Hepatocyte (in vitro differentiated cells): Measurements from ENCODE around the gene NTNG2. TPM values are rescaled to one million over a fixed set of nuclear protein-coding genes. Genes with fewer than 3 reads are reported as not detected.

Experiments used
- DNase-seq: peaks from one replicate; pipeline ENCODE4 v3.0.0-alpha.2; 2016; ENCODE audit warnings: low spot score
- H2AFZ ChIP-seq: fragments of 200-600 bp; sonication (generic); 2 replicates; pipeline ENCODE4 v1.6.0; 2016; ENCODE audit warnings: antibody characterized with exemption, mild to moderate bottlenecking
- H3K27ac ChIP-seq: fragments of 200-600 bp; sonication (generic); 2 replicates; pipeline ENCODE4 v1.5.1; 2016; ENCODE audit warnings: mild to moderate bottlenecking
- H3K27me3 ChIP-seq: fragments of 200-600 bp; sonication (generic); 2 replicates; pipeline ENCODE4 v1.6.1; 2016
- H3K36me3 ChIP-seq: fragments of 200-600 bp; sonication (generic); replicated peaks from 2 replicates; pipeline ENCODE4 v1.5.1; 2016; ENCODE audit warnings: low read depth; ENCODE audit not compliant: insufficient read depth
- H3K4me1 ChIP-seq: fragments of 200-600 bp; sonication (generic); 2 replicates; pipeline ENCODE4 v1.5.1; 2016; ENCODE audit warnings: mild to moderate bottlenecking, moderate library complexity; ENCODE audit not compliant: insufficient read depth
- H3K4me2 ChIP-seq: fragments of 200-600 bp; sonication (generic); 2 replicates; pipeline ENCODE4 v1.6.0; 2016
- H3K4me3 ChIP-seq: fragments of 200-600 bp; sonication (generic); 2 replicates; pipeline ENCODE4 v1.5.1; 2016; ENCODE audit warnings: mild to moderate bottlenecking
- H3K79me2 ChIP-seq: fragments of 200-600 bp; sonication (generic); 2 replicates; pipeline ENCODE4 v1.6.0; 2017; ENCODE audit warnings: mild to moderate bottlenecking
- H3K9me2 ChIP-seq: fragments of 200-600 bp; sonication (generic); replicated peaks from 2 replicates; pipeline ENCODE4 v1.6.0; 2017; ENCODE audit warnings: mild to moderate bottlenecking; ENCODE audit not compliant: insufficient read depth
- H3K9me3 ChIP-seq: fragments of 200-600 bp; sonication (generic); 2 replicates; pipeline ENCODE4 v1.5.1; 2016; ENCODE audit warnings: low read depth, mild to moderate bottlenecking
- H4K20me1 ChIP-seq: fragments of 200-600 bp; sonication (generic); 2 replicates; pipeline ENCODE4 v1.6.0; 2016; ENCODE audit warnings: mild to moderate bottlenecking; ENCODE audit not compliant: insufficient read depth, poor library complexity, severe bottlenecking
- EZH2 ChIP-seq: fragments of 200-600 bp; sonication (generic); IDR thresholded peaks from 2 replicates; pipeline ENCODE4 v1.6.1; 2016; ENCODE audit warnings: antibody characterized with exemption, mild to moderate bottlenecking, borderline replicate concordance
- EZH2phosphoT487 ChIP-seq: fragments of 200-600 bp; sonication (generic); IDR thresholded peaks from one replicate; pipeline ENCODE4 v1.6.1; 2018; ENCODE audit warnings: antibody characterized with exemption, mild to moderate bottlenecking, low read depth, moderate library complexity; ENCODE audit not compliant: unreplicated experiment, severe bottlenecking
- WGBS: methylation state at CpG from one replicate; pipeline ENCODE4 v1.1.6; 2016; ENCODE audit warnings: low lambda C conversion rate; ENCODE audit errors: missing lambda C conversion rate; 5-methylcytosine and 5-hydroxymethylcytosine counted together
- polyA plus RNA-seq: library from polyadenylated mRNA; unstranded; fragments of >200 nt; fragmentation: Nextera tagmentation; extraction: Ambion mirVana; gene quantifications from 2 replicates; pipeline ENCODE4 v1.2.1, GENCODE V29; 2016
- total RNA-seq: library from RNA; depleted of rRNA; stranded (reverse); fragments of >200 nt; gene quantifications from 2 replicates; pipeline ENCODE4 v1.2.3, GENCODE V29; 2014
- TF ChIP-seq, protein P1 (sequence below): fragments of 200-600 bp; sonication (generic); IDR thresholded peaks from 2 replicates; pipeline ENCODE4 v1.5.1; 2016; ENCODE audit warnings: antibody characterized with exemption, mild to moderate bottlenecking; ENCODE audit not compliant: poor library complexity

The NTNG2 gene
- total and polyA plus RNA-seq, 2 experiments from 2014 or later, result 0.48 to 1.8 TPM

DNA sequence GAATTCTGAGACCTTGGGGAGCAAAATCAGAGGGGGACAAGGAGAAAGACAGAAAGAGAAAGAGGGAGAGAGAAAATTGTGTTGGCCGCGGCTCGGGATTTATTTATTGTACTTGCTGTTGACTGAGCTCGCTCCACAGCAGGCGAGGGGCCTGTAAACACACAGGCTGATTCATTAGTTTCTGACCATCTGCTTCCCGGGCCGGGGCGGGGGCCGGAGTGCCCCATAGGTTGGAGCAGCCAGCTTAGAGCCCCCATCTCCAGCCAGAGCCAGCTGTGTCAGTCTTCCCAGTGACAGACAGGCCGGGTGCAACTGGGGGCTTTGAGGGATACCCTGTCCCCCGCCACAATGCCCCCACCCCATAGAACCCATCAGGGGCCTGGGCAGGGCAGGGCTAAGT is 30.9 kb downstream of the NTNG2 start:
- Histone ChIP-seq H3K4me3 (no peak overlapping the region), H3K27ac (no peak overlapping the region), H3K4me2 (no peak overlapping the region), H3K9me3 (no peaks in the 10 kb centered on the region), H3K27me3 (peaks cover 3% of the 10 kb centered on the region), H3K36me3 (no peaks in the 10 kb centered on the region), H3K9me2 (no peaks in the 10 kb centered on the region), H3K4me1 (no peaks in the 10 kb centered on the region), H4K20me1 (no peaks in the 10 kb centered on the region), H3K79me2 (no peaks in the 10 kb centered on the region), H2AFZ (no peak overlapping the region)
- TF ChIP-seq, protein P1, sequence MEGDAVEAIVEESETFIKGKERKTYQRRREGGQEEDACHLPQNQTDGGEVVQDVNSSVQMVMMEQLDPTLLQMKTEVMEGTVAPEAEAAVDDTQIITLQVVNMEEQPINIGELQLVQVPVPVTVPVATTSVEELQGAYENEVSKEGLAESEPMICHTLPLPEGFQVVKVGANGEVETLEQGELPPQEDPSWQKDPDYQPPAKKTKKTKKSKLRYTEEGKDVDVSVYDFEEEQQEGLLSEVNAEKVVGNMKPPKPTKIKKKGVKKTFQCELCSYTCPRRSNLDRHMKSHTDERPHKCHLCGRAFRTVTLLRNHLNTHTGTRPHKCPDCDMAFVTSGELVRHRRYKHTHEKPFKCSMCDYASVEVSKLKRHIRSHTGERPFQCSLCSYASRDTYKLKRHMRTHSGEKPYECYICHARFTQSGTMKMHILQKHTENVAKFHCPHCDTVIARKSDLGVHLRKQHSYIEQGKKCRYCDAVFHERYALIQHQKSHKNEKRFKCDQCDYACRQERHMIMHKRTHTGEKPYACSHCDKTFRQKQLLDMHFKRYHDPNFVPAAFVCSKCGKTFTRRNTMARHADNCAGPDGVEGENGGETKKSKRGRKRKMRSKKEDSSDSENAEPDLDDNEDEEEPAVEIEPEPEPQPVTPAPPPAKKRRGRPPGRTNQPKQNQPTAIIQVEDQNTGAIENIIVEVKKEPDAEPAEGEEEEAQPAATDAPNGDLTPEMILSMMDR, result no peak
- TF ChIP-seq EZH2 (no peak), EZH2phosphoT487 (no peak)
- no peak for DNase-seq
- WGBS, result 69% methylated on average over 10 of the region's 11 CpGs

- WGBS, result 90% methylated on average over 12 of the region's 12 CpGs
- no peaks in the 10 kb centered on the region for H3K79me2 ChIP-seq
- no peak overlapping the region for H3K4me3 ChIP-seq
These were observed 31.6 kb downstream of the NTNG2 start for GRCh38 chr9:132193227-132194124.

GRCh38 chr9:132194508-132194907 is 32.6 kb downstream of the NTNG2 start:
- Histone ChIP-seq H2AFZ (no peak overlapping the region), H3K79me2 (no peaks in the 10 kb centered on the region), H3K27me3 (no peaks in the 10 kb centered on the region), H3K4me2 (no peak overlapping the region), H3K9me2 (no peaks in the 10 kb centered on the region), H3K36me3 (no peaks in the 10 kb centered on the region), H3K27ac (no peak overlapping the region), H3K4me1 (no peaks in the 10 kb centered on the region), H4K20me1 (no peaks in the 10 kb centered on the region), H3K4me3 (no peak overlapping the region), H3K9me3 (no peaks in the 10 kb centered on the region)
- WGBS, result 83% methylated on average over 8 of the region's 8 CpGs
- DNase-seq, result no peak
- TF ChIP-seq EZH2 (no peak), EZH2phosphoT487 (no peak)
- TF ChIP-seq, protein P1, result no peak

More at GRCh38 chr9:132193227-132194124, 31.6 kb downstream of the NTNG2 start:
- TF ChIP-seq, protein P1, result no peak
- TF ChIP-seq EZH2phosphoT487, result no peak
- TF ChIP-seq EZH2, result no peak
- Histone ChIP-seq H3K4me2 (no peak overlapping the region), H3K27me3 (no peaks in the 10 kb centered on the region), H3K36me3 (no peaks in the 10 kb centered on the region), H3K4me1 (no peaks in the 10 kb centered on the region), H4K20me1 (no peaks in the 10 kb centered on the region), H3K27ac (no peak overlapping the region), H3K9me2 (no peaks in the 10 kb centered on the region), H3K9me3 (no peaks in the 10 kb centered on the region), H2AFZ (no peak overlapping the region)
- no peak for DNase-seq
